LoVo (cell line): ENCODE data around the gene RASSF4.
"Not testable (repeated sequence)": the region's sequence is repeated elsewhere in the genome, so short reads cannot be mapped to it uniquely, and the experiment has no call there.

Source experiments
- DNase-seq: peaks from one replicate; pipeline ENCODE4 v3.0.0-alpha.2; 2016; ENCODE audit warnings: low spot score

RASSF4 gene

GRCh38 chr10:45006276-45007030 is 46.9 kb downstream of the RASSF4 start:
- DNase-seq, result no peak

- DNase-seq, result peak; percentile 69
These were observed 49.0 kb downstream of the RASSF4 start for GRCh38 chr10:45008524-45009161.

GRCh38 chr10:45014557-45014956 is 55.0 kb downstream of the RASSF4 start:
- not testable (repeated sequence) for DNase-seq

GRCh38 chr10:45015590-45015989 is 56.0 kb downstream of the RASSF4 start:
- DNase-seq, result no peak

GRCh38 chr10:45023426-45023825 is 63.8 kb downstream of the RASSF4 start:
- DNase-seq, result no peak

- DNase-seq, result no peak
These were observed 74.7 kb downstream of the RASSF4 start for GRCh38 chr10:45034301-45034700.

GRCh38 chr10:45035673-45036072 is 76.1 kb downstream of the RASSF4 start:
- DNase-seq, result no peak

- no peak for DNase-seq
These were observed 81.4 kb downstream of the RASSF4 start for GRCh38 chr10:45040921-45041542.

GRCh38 chr10:45044290-45044689 is 84.7 kb downstream of the RASSF4 start:
- no peak for DNase-seq
